ENCODE measurements around the gene OLFML2A. TPM values are rescaled to one million over a fixed set of nuclear protein-coding genes. Genes with fewer than 3 reads are reported as not detected.

OLFML2A gene
- total RNA-seq, 4 donors from 2014 or later = 40.7 to 64.3 (median 50.2) TPM

GRCh38 chr9:124755061-124755460, 21.9 kb upstream of the OLFML2A start:
- peak overlapping the region in 1 of 3 donors; percentile 86 for H3K27ac ChIP-seq
- DNase-seq = no peak
- H3K4me3 ChIP-seq (replicated peaks in 1 of 3) = no peak overlapping the region
- WGBS, 2 donors = 70 to 73% methylated on average over 3 of the region's 3 CpGs
- H3K9me3 ChIP-seq = no peaks in the 10 kb centered on the region
- TF ChIP-seq POLR2A (IDR thresholded peaks at IDR 0.05) (no peak), CTCF (IDR thresholded peaks at IDR 0.05) (no peak)
- peaks cover 64% of the 10 kb centered on the region in 2 donors for H3K4me1 ChIP-seq
- H3K27me3 ChIP-seq = no peaks in the 10 kb centered on the region
- no peaks in the 10 kb centered on the region for H3K36me3 ChIP-seq
- intact Hi-C loops (cut with DNase I) = no loop called here

GRCh38 chr9:124756011-124756410, 20.9 kb upstream of the OLFML2A start:
- intact Hi-C loops (cut with DNase I) = no loop called here
- Histone ChIP-seq H3K27me3 (no peaks in the 10 kb centered on the region), H3K4me1 (peaks cover 69 to 74% of the 10 kb centered on the region in 2 donors), H3K4me3 (replicated peaks in 1 of 3) (no peak overlapping the region), H3K36me3 (no peaks in the 10 kb centered on the region), H3K27ac (peak overlapping the region in 2 of 3 donors; percentile 8 to 18), H3K9me3 (no peaks in the 10 kb centered on the region)
- no peak for DNase-seq
- TF ChIP-seq POLR2A (IDR thresholded peaks at IDR 0.05) = no peak
- no peak for TF ChIP-seq CTCF (IDR thresholded peaks at IDR 0.05)
- WGBS, 2 donors = 96% methylated on average over 2 of the region's 2 CpGs

- WGBS, 2 donors = 55 to 65% methylated on average over 6 of the region's 6 CpGs
- no peak for DNase-seq
- H3K27ac ChIP-seq = peak overlapping the region in 2 of 3 donors; percentile 5 to 34
- no peaks in the 10 kb centered on the region for H3K36me3 ChIP-seq
- H3K27me3 ChIP-seq = no peaks in the 10 kb centered on the region
- intact Hi-C loops (cut with DNase I) = no loop called here
- no peak overlapping the region for H3K4me3 ChIP-seq (replicated peaks in 1 of 3)
- no peaks in the 10 kb centered on the region for H3K9me3 ChIP-seq
- peaks cover 64 to 78% of the 10 kb centered on the region in 2 donors for H3K4me1 ChIP-seq
- TF ChIP-seq POLR2A (IDR thresholded peaks at IDR 0.05) (no peak), CTCF (IDR thresholded peaks at IDR 0.05) (no peak)
These were observed 19.3 kb upstream of the OLFML2A start for GRCh38 chr9:124757616-124758015.

- H3K4me3 ChIP-seq (replicated peaks in 1 of 3) = no peak overlapping the region
- peak overlapping the region in 2 of 3 donors; percentile 5 to 34 for H3K27ac ChIP-seq
- intact Hi-C loops (cut with DNase I) = no loop called here
- H3K27me3 ChIP-seq = no peaks in the 10 kb centered on the region
- H3K4me1 ChIP-seq = peaks cover 61 to 76% of the 10 kb centered on the region in 2 donors
- 44 to 48% methylated on average over 3 of the region's 3 CpGs for WGBS, 2 donors
- no peaks in the 10 kb centered on the region for H3K9me3 ChIP-seq
- H3K36me3 ChIP-seq = no peaks in the 10 kb centered on the region
- no peak for DNase-seq
- no peak for TF ChIP-seq CTCF (IDR thresholded peaks at IDR 0.05)
- TF ChIP-seq POLR2A (IDR thresholded peaks at IDR 0.05) = no peak
These were observed 18.9 kb upstream of the OLFML2A start for GRCh38 chr9:124758061-124758460.

- intact Hi-C loops (cut with DNase I) = no loop called here
- Histone ChIP-seq H3K36me3 (no peaks in the 10 kb centered on the region), H3K27me3 (no peaks in the 10 kb centered on the region)
These were observed 18.2 kb upstream of the OLFML2A start for GRCh38 chr9:124758691-124759090.

More at GRCh38 chr9:124758691-124759090, 18.2 kb upstream of the OLFML2A start:
- DNase-seq = no peak
- H3K27ac ChIP-seq = peak overlapping the region in 2 of 3 donors; percentile 20 to 34
- H3K9me3 ChIP-seq = no peaks in the 10 kb centered on the region
- H3K4me1 ChIP-seq = peaks cover 60 to 76% of the 10 kb centered on the region in 2 donors
- TF ChIP-seq POLR2A (IDR thresholded peaks at IDR 0.05) (no peak), CTCF (IDR thresholded peaks at IDR 0.05) (no peak)
- no peak overlapping the region for H3K4me3 ChIP-seq (replicated peaks in 1 of 3)

Data from thyroid gland (tissue), 4 donors.